Lower lobe of right lung (tissue), 2 donors: ENCODE measurements around the gene ANKMY1. TPM values are rescaled to one million over a fixed set of nuclear protein-coding genes. Genes with fewer than 3 reads are reported as not detected.

Experiments used
- ATAC-seq, 2 donors: fragments of 200-7000 bp; cut with Tn5 transposase; one replicate each; pipeline ENCODE4 v1.9.1; 2020 to 2022; ENCODE audit warnings: mild to moderate bottlenecking in 2 of 2, moderate library complexity in 2 of 2
- DNase-seq: peaks from one replicate; pipeline ENCODE4 v3.0.0-alpha.2; 2020
- H3K27ac ChIP-seq: fragments of 200-600 bp; one replicate; pipeline ENCODE4 v1.8.0; 2022
- H3K27me3 ChIP-seq: fragments of 200-600 bp; one replicate; pipeline ENCODE4 v1.8.0; 2022; ENCODE audit warnings: low read depth
- H3K36me3 ChIP-seq: fragments of 200-600 bp; one replicate; pipeline ENCODE4 v1.8.0; 2022; ENCODE audit warnings: mild to moderate bottlenecking
- H3K4me1 ChIP-seq: fragments of 200-600 bp; one replicate; pipeline ENCODE4 v1.8.0; 2022
- H3K4me3 ChIP-seq: fragments of 200-600 bp; one replicate; pipeline ENCODE4 v1.8.0; 2022; ENCODE audit warnings: mild to moderate bottlenecking
- H3K9me3 ChIP-seq: fragments of 200-600 bp; one replicate; pipeline ENCODE4 v1.8.0; 2022
- intact Hi-C: fragments of 100-400 bp; cut with DNase I; formaldehyde crosslinking; loops from one replicate; pipeline ENCODE4 v1.11.0; 2022
- total RNA-seq: library from RNA; stranded (reverse); fragmentation: NEBNext Ultra II Directional; extraction: Animal tissue kit (Norgen Biotek cat#: 25700); gene quantifications from one replicate; pipeline ENCODE4 v1.2.1, GENCODE V29; 2021
- TF ChIP-seq, protein P1 (sequence below): fragments of 200-600 bp; IDR thresholded peaks from one replicate; pipeline ENCODE4 v1.8.0; 2022; ENCODE audit warnings: antibody characterized with exemption, mild to moderate bottlenecking
- donor health status: DM: no; HTN: yes; CAD: no; lungs with severe emphysema.

Gene ANKMY1
- total RNA-seq, 1 donor from 2014 or later: 29.3 TPM

DNA sequence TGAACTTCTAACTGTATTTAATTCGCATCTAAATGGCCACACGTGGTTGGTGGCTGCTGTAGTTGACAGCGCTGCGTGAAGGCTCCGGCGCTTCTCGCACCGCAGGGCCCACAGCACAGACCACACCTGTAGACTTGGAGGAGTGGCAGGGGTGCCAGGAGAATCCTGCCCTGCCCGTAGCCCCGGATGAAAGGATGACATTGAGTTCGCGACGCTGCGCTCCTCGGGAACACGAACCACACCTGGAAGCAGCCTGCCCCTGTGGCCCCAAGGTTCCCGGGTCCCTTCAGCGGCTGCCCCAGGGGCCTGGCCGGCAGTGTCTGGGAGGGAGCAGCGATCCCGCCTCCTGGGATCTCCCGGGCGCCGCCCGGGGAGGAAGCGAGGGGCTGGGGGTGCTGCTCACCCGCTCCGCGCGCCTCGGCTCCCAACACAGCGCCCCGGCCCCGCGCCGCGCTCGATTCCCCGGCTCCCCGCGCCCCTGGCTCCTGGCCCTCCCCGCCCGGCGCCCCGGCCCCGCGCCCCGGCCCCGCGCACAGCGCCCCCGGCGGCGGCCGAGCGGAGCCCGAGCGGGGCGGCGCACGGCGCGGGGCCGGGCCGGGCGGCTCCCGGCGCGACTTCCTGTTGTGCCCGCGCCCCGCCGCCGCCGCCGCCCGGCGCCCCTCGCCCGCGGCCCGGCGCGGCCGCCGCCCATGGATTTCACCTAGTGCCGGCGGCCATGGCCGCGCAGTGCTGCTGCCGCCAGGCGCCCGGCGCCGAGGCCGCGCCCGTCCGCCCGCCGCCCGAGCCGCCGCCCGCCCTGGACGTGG, 10.3 kb upstream of the ANKMY1 start, which contains the start of gene RNPEPL1:
Gene RNPEPL1, plus strand, starts transcription at position 613 of the 806 bp plus-strand sequence. Its CDS starts 103 bp downstream, at position 716.
- Histone ChIP-seq H3K36me3 (peaks cover 12% of the 10 kb centered on the region), H3K4me3 (peak within 1 kb of the TSS; percentile 85), H3K27me3 (no peaks in the 10 kb centered on the region), H3K4me1 (peaks cover 63% of the 10 kb centered on the region), H3K27ac (peak within 1 kb of the TSS; percentile 91), H3K9me3 (no peaks in the 10 kb centered on the region)
- DNase-seq (peak; percentile 68), ATAC-seq (peak; percentile 16 to 20)
- intact Hi-C loops: no loop called here
- TF ChIP-seq, protein P1, sequence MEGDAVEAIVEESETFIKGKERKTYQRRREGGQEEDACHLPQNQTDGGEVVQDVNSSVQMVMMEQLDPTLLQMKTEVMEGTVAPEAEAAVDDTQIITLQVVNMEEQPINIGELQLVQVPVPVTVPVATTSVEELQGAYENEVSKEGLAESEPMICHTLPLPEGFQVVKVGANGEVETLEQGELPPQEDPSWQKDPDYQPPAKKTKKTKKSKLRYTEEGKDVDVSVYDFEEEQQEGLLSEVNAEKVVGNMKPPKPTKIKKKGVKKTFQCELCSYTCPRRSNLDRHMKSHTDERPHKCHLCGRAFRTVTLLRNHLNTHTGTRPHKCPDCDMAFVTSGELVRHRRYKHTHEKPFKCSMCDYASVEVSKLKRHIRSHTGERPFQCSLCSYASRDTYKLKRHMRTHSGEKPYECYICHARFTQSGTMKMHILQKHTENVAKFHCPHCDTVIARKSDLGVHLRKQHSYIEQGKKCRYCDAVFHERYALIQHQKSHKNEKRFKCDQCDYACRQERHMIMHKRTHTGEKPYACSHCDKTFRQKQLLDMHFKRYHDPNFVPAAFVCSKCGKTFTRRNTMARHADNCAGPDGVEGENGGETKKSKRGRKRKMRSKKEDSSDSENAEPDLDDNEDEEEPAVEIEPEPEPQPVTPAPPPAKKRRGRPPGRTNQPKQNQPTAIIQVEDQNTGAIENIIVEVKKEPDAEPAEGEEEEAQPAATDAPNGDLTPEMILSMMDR: no peak

DNA sequence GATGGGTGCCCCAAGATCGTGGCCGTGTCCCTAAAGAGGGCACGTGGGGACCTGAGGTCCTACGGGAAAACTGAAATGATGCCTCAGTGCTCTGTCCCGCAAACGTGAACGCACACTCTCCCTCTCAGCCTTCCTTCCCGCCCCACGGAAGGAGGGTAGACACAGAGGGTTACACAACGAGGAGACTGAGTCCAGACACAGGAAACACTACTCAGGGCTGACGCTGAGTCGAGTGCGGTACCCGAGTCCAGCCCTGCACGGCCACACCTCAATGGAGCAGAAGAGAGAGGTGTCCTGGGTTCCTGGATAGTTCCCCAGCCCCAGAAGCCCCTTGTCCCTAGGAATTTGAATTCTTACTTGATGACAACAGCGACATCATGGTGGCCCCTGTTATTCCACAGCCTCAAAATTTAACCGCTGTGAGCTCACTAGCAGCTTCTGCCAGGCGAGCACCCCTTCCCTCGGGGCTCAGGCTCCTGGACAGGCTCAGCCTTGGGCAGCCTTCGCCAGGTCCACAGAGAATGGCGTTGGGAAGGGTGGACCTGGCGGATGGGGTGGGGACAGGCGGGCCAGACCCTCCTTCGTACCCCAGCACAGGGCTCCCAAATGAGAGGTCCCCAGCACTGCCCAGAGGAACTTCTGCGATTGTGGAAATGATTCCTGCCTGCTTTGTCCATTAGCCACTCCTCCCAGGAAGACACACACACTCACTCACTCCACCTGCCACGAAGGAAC, 9.5 kb upstream of the ANKMY1 start:
- no peak for ATAC-seq

DNA sequence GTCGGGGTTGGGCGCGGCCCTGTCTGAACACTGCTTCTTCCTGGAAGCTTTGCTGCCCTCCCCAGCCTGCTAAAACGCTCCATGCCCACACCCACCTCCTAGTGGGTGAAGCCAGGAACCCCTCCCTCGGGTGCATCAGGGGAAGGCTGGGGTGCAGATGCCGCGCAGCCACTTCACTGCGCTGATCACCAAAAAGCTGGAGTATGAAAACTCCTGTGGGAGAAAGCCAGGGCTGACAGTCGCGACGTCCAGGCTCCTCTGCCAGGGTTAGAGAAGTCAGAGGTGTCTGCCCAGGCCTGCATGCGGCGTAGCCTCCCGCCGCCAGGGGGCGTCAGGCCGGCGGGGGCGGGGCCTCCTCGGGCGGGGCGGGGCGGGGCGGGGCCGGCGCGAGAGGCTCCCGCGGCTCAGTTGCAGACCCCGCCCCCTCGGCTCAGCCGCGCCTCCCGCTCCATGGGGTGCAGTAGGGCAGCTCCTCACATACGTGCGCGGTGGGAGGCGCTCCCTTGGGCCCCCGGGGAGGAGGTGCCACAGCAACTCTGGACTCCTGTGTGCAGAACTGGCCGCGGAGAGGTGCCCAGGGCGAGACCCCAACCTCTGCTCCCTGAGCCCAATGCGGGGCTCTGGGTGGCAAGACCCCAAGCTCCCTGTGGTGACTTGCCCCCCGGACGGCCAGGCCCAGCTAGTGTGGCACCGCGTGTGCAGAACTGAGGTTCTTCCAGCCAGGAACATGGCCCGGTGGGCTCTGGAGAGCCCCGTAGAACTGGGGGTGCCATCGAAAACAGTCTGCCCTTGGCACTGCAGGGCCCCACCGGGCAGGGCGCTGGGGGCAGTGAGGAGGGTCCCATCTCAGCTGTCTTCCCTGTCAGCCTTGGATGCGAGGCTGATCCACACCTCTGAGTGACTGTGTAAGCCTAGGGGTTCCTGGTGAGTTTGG, 8.7 kb upstream of the ANKMY1 start:
- Histone ChIP-seq H3K4me1 (peaks cover 78% of the 10 kb centered on the region), H3K36me3 (peaks cover 9% of the 10 kb centered on the region), H3K4me3 (peak overlapping the region; percentile 85), H3K27ac (peak overlapping the region; percentile 91), H3K27me3 (no peaks in the 10 kb centered on the region), H3K9me3 (no peaks in the 10 kb centered on the region)
- ATAC-seq (peak; percentile 90), DNase-seq (peak; percentile 98)
- TF ChIP-seq, protein P1: peak; percentile 98
- intact Hi-C loops: no loop called here

More for the DNA sequence above, 9.5 kb upstream of the ANKMY1 start:
- TF ChIP-seq, protein P1: no peak
- Histone ChIP-seq H3K27ac (peak overlapping the region; percentile 91), H3K4me3 (peak overlapping the region; percentile 85), H3K4me1 (peaks cover 70% of the 10 kb centered on the region), H3K27me3 (no peaks in the 10 kb centered on the region), H3K36me3 (peaks cover 12% of the 10 kb centered on the region), H3K9me3 (no peaks in the 10 kb centered on the region)
- intact Hi-C loops: no loop called here
- DNase-seq: peak; percentile 57

DNA sequence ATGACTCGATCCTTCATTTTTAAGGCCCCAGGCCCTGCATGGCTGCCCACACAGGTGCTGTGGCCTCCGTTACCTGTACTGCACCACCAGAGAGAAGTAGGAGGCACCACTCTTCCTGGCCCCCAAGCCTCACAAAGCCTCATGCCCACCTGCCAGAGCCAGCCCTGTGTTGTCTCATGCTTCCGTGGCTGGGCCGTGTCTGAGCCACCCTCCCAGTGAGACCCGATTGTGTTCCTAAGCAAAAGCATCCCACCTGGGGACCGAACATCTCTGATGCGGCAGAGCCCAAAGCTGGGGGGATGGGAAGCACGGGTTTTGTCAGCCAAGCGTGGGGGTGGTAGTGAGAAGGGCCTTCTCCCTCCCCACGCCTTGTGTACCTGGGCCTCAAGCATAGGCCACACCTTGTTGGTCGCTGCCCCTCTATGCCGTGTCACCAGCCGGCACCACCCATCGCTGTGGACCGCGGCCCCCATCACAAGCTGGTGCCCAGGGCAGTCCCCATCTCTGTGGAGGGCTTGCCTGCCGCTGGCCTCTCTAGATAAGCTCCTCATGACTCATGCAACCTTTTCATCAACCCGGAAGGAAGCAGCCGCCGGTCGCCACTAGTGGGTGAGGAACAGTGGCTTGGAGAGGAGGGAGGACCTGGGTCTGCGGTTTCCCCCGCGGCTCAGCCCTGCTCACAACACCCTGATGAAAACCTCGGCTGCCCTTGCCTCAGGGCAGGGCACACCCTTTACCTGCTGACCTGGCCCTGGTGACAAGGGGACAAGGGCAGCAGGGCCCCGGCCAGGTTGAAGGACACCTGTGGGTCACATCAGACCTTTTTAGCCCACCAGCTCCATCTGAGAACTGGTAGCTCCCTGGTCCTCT, 7.8 kb upstream of the ANKMY1 start:
- no peaks in the 10 kb centered on the region for H3K9me3 ChIP-seq
- peak overlapping the region; percentile 85 for H3K4me3 ChIP-seq
- peak overlapping the region; percentile 91 for H3K27ac ChIP-seq
- no peaks in the 10 kb centered on the region for H3K27me3 ChIP-seq
- DNase-seq: peak; percentile 96
- H3K36me3 ChIP-seq: peaks cover 9% of the 10 kb centered on the region
- H3K4me1 ChIP-seq: peaks cover 76% of the 10 kb centered on the region
- TF ChIP-seq, protein P1: no peak
- ATAC-seq: peak; percentile 78 to 79
- intact Hi-C loops: no loop called here
